Endothelial cell of umbilical vein (primary cell): ENCODE results near the gene EFCAB8. TPM values are rescaled to one million over a fixed set of nuclear protein-coding genes. Genes with fewer than 3 reads are reported as not detected.

Experiments used
- BruUV-seq: library from RNA; stranded (reverse); fragments of 400-500 nt; replicated peaks from 2 replicates; lab custom pipeline; 2021; lab: Mats Ljungman, UMichigan
- CTCF ChIA-PET: fragments of 300-600, 350-600 bp; sonication (Branson Sonifier 250); formaldehyde crosslinking; loops from one replicate; lab custom pipeline; 2021; ENCODE audit warnings: antibody characterized with exemption, inconsistent platforms; lab: Charles Lee
- POLR2A ChIA-PET: fragments of 300-600, 350-600 bp; sonication (Branson Sonifier 250); formaldehyde crosslinking; loops from one replicate; lab custom pipeline; 2021; ENCODE audit warnings: antibody characterized with exemption, inconsistent platforms; lab: Charles Lee
- DNase-seq: peaks from one replicate; pipeline ENCODE4 v3.0.0-alpha.2; 2011; ENCODE audit warnings: low read depth, low spot score
- FAIRE-seq: peaks from 2 replicates; lab custom pipeline; 2011; peaks lifted over from hg19 to GRCh38; lab: Jason Lieb, UNC
- H2AFZ ChIP-seq: 2 replicates; pipeline ENCODE4 v1.6.0; 2012; ENCODE audit warnings: low read depth, low read length, control low read depth, inconsistent platforms
- H3K27ac ChIP-seq: 2 replicates; pipeline ENCODE4 v1.5.1; 2011; ENCODE audit warnings: low read depth, mild to moderate bottlenecking, control low read depth, low read length, moderate library complexity; ENCODE audit not compliant: insufficient read depth
- H3K27me3 ChIP-seq, 2 experiments: 2 replicates each; pipeline versions ENCODE4 v1.6.0 to v1.6.1; 2011; ENCODE audit warnings: low read length in 2 of 2, mixed read lengths in 1 of 2; ENCODE audit not compliant: control insufficient read depth in 2 of 2, insufficient read depth in 2 of 2
- H3K36me3 ChIP-seq, 2 experiments: 2 replicates in 1 of 2; 3 replicates in 1 of 2; pipeline ENCODE4 v1.5.1; 2011; ENCODE audit warnings: low read length in 2 of 2, mild to moderate bottlenecking in 1 of 2, moderate library complexity in 1 of 2; ENCODE audit not compliant: control insufficient read depth in 2 of 2, insufficient read depth in 2 of 2; ENCODE audit errors: extremely low read depth in 1 of 2
- H3K4me1 ChIP-seq: 3 replicates; pipeline ENCODE4 v1.5.1; 2011; ENCODE audit warnings: mild to moderate bottlenecking, low read length; ENCODE audit not compliant: control insufficient read depth, insufficient read depth; ENCODE audit errors: extremely low read depth
- H3K4me2 ChIP-seq: 2 replicates; pipeline ENCODE4 v1.6.1; 2011; ENCODE audit warnings: low read length, control low read depth, mixed read lengths; ENCODE audit not compliant: insufficient read depth
- H3K4me3 ChIP-seq, 3 experiments: fragments of 200-600 bp in 1 of 3; sonication (generic), shearing (Covaris generic) in 1 of 3; replicated peaks in 1 of 3; 2 replicates each; pipeline ENCODE4 v1.5.1; 2011 to 2016; ENCODE audit warnings: control low read depth in 3 of 3, low read length in 3 of 3, mild to moderate bottlenecking in 2 of 3, inconsistent platforms in 1 of 3, low read depth in 1 of 3, moderate library complexity in 1 of 3; ENCODE audit not compliant: insufficient read depth in 1 of 3
- H3K79me2 ChIP-seq: 2 replicates; pipeline ENCODE4 v1.6.0; 2012; ENCODE audit warnings: low read length, inconsistent platforms; ENCODE audit not compliant: control insufficient read depth, insufficient read depth
- H3K9ac ChIP-seq: replicated peaks from 2 replicates; pipeline ENCODE3; 2011; ENCODE audit warnings: low read length, control low read depth; ENCODE audit not compliant: insufficient read depth; ENCODE audit errors: extremely low read depth
- H3K9me1 ChIP-seq: replicated peaks from 3 replicates; pipeline ENCODE4 v1.6.0; 2011; ENCODE audit warnings: mild to moderate bottlenecking, low read length; ENCODE audit not compliant: control insufficient read depth, insufficient read depth; ENCODE audit errors: extremely low read depth
- H3K9me3 ChIP-seq: replicated peaks from 2 replicates; pipeline ENCODE4 v1.5.1; 2012; ENCODE audit warnings: low read length, inconsistent platforms; ENCODE audit not compliant: control insufficient read depth, insufficient read depth
- H4K20me1 ChIP-seq: replicated peaks from 2 replicates; pipeline ENCODE3; 2011; ENCODE audit warnings: mild to moderate bottlenecking, low read length; ENCODE audit not compliant: control insufficient read depth, insufficient read depth; ENCODE audit errors: extremely low read depth
- CTCF ChIP-seq, 2 donors: IDR thresholded peaks; 1 replicate in 1 of 2; 2 replicates in 1 of 2; pipeline ENCODE4 v1.5.1; 2011; ENCODE audit warnings: low read length in 2 of 2, mild to moderate bottlenecking in 2 of 2, moderate library complexity in 2 of 2, control low read depth in 1 of 2, inconsistent platforms in 1 of 2, low read depth in 1 of 2; ENCODE audit not compliant: insufficient read depth in 1 of 2; ENCODE audit errors: extremely low read depth in 1 of 2
- EZH2 ChIP-seq: IDR thresholded peaks from 2 replicates; pipeline ENCODE4 v1.6.1; 2012; ENCODE audit warnings: borderline replicate concordance, low read depth, mild to moderate bottlenecking, moderate library complexity, low read length, inconsistent platforms; ENCODE audit not compliant: severe bottlenecking
- FOS ChIP-seq: IDR thresholded peaks from 2 replicates; pipeline ENCODE4 v1.6.1; 2011; ENCODE audit warnings: mild to moderate bottlenecking, low read length, moderate library complexity, borderline replicate concordance; ENCODE audit not compliant: insufficient read depth
- GATA2 ChIP-seq: IDR thresholded peaks from 2 replicates; pipeline ENCODE4 v1.7.0; 2011; ENCODE audit warnings: low read depth, mild to moderate bottlenecking, moderate library complexity, mixed read lengths, low read length; ENCODE audit not compliant: insufficient read length, insufficient read depth
- JUN ChIP-seq: IDR thresholded peaks from 2 replicates; pipeline ENCODE4 v1.6.1; 2011; ENCODE audit warnings: borderline replicate concordance, low read depth; ENCODE audit not compliant: insufficient read length, insufficient read depth
- MYC ChIP-seq: IDR thresholded peaks from one replicate; pipeline ENCODE4 v1.6.1; 2011; ENCODE audit warnings: mild to moderate bottlenecking, low read depth, low read length
- POLR2A ChIP-seq: IDR thresholded peaks from 2 replicates; pipeline ENCODE4 v1.6.1; 2012; ENCODE audit warnings: low read depth, mild to moderate bottlenecking, control low read depth, low read length
- POLR2AphosphoS5 ChIP-seq: IDR thresholded peaks from 2 replicates; pipeline ENCODE4 v1.6.1; 2012; ENCODE audit warnings: low read depth, mild to moderate bottlenecking, control low read depth, low read length, moderate library complexity; ENCODE audit not compliant: insufficient read depth
- dilution Hi-C: fragments of 300-500 bp; cut with MboI; formaldehyde crosslinking; loops from one replicate; pipeline ENCODE4 v1.15.0; 2019; ENCODE audit warnings: low sequenced_read_pairs; ENCODE audit not compliant: extremely low pct_ligation_motif_present
- intact Hi-C: fragments of 100-400 bp; cut with micrococcal nuclease; formaldehyde crosslinking; loops from one replicate; pipeline ENCODE4 v1.10.0; 2022
- polyA plus RNA-seq, 4 experiments: library from polyadenylated mRNA; depleted of rRNA in 3 of 4; stranded (reverse) in 3 of 4; unstranded in 1 of 4; fragments of >200 nt; gene quantifications; 2 replicates each; pipeline versions ENCODE4 v1.2.1 to v1.2.3, GENCODE V29; 2011 to 2012; ENCODE audit warnings: missing spikeins in 1 of 4
- total RNA-seq: library from RNA; stranded (reverse); gene quantifications from 2 replicates; pipeline ENCODE4 v1.2.3, GENCODE V29; 2021
- TF ChIP-seq, protein P1 (sequence below): IDR thresholded peaks from 2 replicates; pipeline ENCODE4 v1.6.1; 2011; ENCODE audit not compliant: insufficient read depth, insufficient read length

The EFCAB8 gene
- total and polyA plus RNA-seq, 2 donors (not counting 3 experiments of a cell fraction or from before 2014, with no cell fraction given): 0.01 to 0.31 TPM

- no peak overlapping the region for H3K4me2 ChIP-seq
- TF ChIP-seq POLR2A (no peak), GATA2 (no peak)
- H3K27me3 ChIP-seq: no peaks in the 10 kb centered on the region
- no peak overlapping the region for H3K4me3 ChIP-seq
- no peaks in the 10 kb centered on the region for H3K36me3 ChIP-seq
- H3K79me2 ChIP-seq: no peaks in the 10 kb centered on the region
- dilution Hi-C loops (no loop called here), intact Hi-C loops (no loop called here)
- FAIRE-seq (no peak), DNase-seq (no peak)
- H3K9ac ChIP-seq: no peak overlapping the region
- H3K9me1 ChIP-seq: no peaks in the 10 kb centered on the region
- H3K9me3 ChIP-seq: no peaks in the 10 kb centered on the region
- no TSS peak for BruUV-seq
- no peak overlapping the region for H3K27ac ChIP-seq
- no peak overlapping the region for H2AFZ ChIP-seq
- no peaks in the 10 kb centered on the region for H4K20me1 ChIP-seq
- ChIA-PET CTCF (no interaction called here), POLR2A (no interaction called here)
- no peaks in the 10 kb centered on the region for H3K4me1 ChIP-seq
Measured at GRCh38 chr20:32983459-32984112, 124.9 kb downstream of the EFCAB8 start.

- Histone ChIP-seq H3K36me3 (no peaks in the 10 kb centered on the region), H3K9me3 (no peaks in the 10 kb centered on the region), H3K9me1 (no peaks in the 10 kb centered on the region), H3K4me2 (no peak overlapping the region), H2AFZ (no peak overlapping the region), H3K9ac (no peak overlapping the region), H3K27ac (no peak overlapping the region), H3K27me3 (no peaks in the 10 kb centered on the region), H3K4me3 (no peak overlapping the region), H4K20me1 (no peaks in the 10 kb centered on the region), H3K4me1 (no peaks in the 10 kb centered on the region), H3K79me2 (no peaks in the 10 kb centered on the region)
- FAIRE-seq: no peak
- ChIA-PET POLR2A (no interaction called here), CTCF (no interaction called here)
- no peak for TF ChIP-seq MYC
- no peak for TF ChIP-seq GATA2
- TF ChIP-seq, protein P1, sequence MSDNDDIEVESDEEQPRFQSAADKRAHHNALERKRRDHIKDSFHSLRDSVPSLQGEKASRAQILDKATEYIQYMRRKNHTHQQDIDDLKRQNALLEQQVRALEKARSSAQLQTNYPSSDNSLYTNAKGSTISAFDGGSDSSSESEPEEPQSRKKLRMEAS: no peak
- TF ChIP-seq CTCF (IDR thresholded peaks at IDR 0.05; ENCODE audit: extremely low read depth in 1 of 2, insufficient read depth in 1 of 2, low read depth in 1 of 2, low read length in 2 of 2): no peak
- TF ChIP-seq POLR2AphosphoS5: no peak
- no peak for TF ChIP-seq POLR2A
- TF ChIP-seq JUN: no peak
- no peak for TF ChIP-seq EZH2
- no peak for TF ChIP-seq FOS
- dilution Hi-C loops (no loop called here), intact Hi-C loops (no loop called here)
- DNase-seq: no peak
- BruUV-seq: no TSS peak
Measured at GRCh38 chr20:32984196-32984595, 125.5 kb downstream of the EFCAB8 start.
